Activated T-helper 2 cell treated with anti-CD3 and anti-CD28 coated beads, Interferon-gamma antibody, Interleukin-2, Interleukin-4, amounts not matched to agents 10 μg/mL and 5 μg/mL and 100 μg/mL, durations not matched to agents 14 hours and 24 hours and 36 hours (primary cell): ENCODE data around the gene USH2A. TPM values are rescaled to one million over a fixed set of nuclear protein-coding genes. Genes with fewer than 3 reads are reported as not detected.

ENCODE experiments used
- DNase-seq: peaks from one replicate; pipeline ENCODE4 v3.0.0; 2021; ENCODE audit warnings: low spot score
- H3K27ac Mint-ChIP-seq: one replicate; pipeline ENCODE4 v1.8.0; 2021; ENCODE audit warnings: mixed read lengths
- H3K27me3 Mint-ChIP-seq: one replicate; pipeline ENCODE4 v1.8.0; 2021; ENCODE audit warnings: low read depth, mixed read lengths
- H3K36me3 Mint-ChIP-seq: one replicate; pipeline ENCODE4 v1.8.0; 2021; ENCODE audit warnings: low read depth, mixed read lengths
- H3K4me1 Mint-ChIP-seq: one replicate; pipeline ENCODE4 v1.8.0; 2021; ENCODE audit warnings: low read depth, mixed read lengths
- H3K4me3 Mint-ChIP-seq: one replicate; pipeline ENCODE4 v1.8.0; 2021; ENCODE audit warnings: low read depth, mild to moderate bottlenecking, moderate library complexity, mixed read lengths
- H3K9me3 Mint-ChIP-seq: one replicate; pipeline ENCODE4 v1.8.0; 2021; ENCODE audit warnings: mixed read lengths
- intact Hi-C: fragments of 100-400 bp; cut with micrococcal nuclease; formaldehyde crosslinking; loops from one replicate; pipeline ENCODE4 v1.15.1; 2023
- total RNA-seq: library from RNA; stranded (reverse); gene quantifications from 2 replicates; pipeline ENCODE4 v1.2.3, GENCODE V29; 2022

The USH2A gene
- total RNA-seq, 1 donor from 2014 or later: not detected

DNA sequence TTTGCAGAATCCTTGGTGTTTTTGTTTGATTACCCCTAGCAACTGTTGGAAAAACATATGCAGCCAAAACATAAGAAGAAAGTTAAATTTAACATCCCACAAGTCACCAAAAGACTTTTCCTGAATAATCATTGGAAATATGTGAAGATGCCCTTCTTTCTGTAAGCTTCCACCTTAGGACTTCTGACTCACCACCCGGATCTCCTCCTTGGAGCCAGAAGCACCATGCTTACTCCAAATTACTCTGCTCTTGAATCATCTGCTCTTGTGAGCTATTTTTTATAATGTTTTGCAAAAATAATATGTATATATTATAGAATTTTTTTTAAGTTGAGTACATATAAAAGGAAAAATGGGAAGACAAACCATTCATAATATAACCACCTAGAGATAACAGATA, 464.4 kb downstream of the USH2A start:
- no peak overlapping the region for H3K27ac Mint-ChIP-seq
- H3K36me3 Mint-ChIP-seq: no peaks in the 10 kb centered on the region
- H3K4me3 Mint-ChIP-seq: no peak overlapping the region

GRCh38 chr1:215957663-215958062, 465.6 kb downstream of the USH2A start:
- no peak overlapping the region for H3K4me3 Mint-ChIP-seq
- peaks cover 3% of the 10 kb centered on the region for H3K9me3 Mint-ChIP-seq
- intact Hi-C loops: no loop called here
- no peaks in the 10 kb centered on the region for H3K36me3 Mint-ChIP-seq
- DNase-seq: no peak
- H3K27me3 Mint-ChIP-seq: no peaks in the 10 kb centered on the region
- no peak overlapping the region for H3K27ac Mint-ChIP-seq
- no peaks in the 10 kb centered on the region for H3K4me1 Mint-ChIP-seq

More for the DNA sequence above, 464.4 kb downstream of the USH2A start:
- H3K4me1 Mint-ChIP-seq: no peaks in the 10 kb centered on the region
- H3K9me3 Mint-ChIP-seq: peaks cover 8% of the 10 kb centered on the region
- intact Hi-C loops: no loop called here
- no peak for DNase-seq
- H3K27me3 Mint-ChIP-seq: no peaks in the 10 kb centered on the region

DNA sequence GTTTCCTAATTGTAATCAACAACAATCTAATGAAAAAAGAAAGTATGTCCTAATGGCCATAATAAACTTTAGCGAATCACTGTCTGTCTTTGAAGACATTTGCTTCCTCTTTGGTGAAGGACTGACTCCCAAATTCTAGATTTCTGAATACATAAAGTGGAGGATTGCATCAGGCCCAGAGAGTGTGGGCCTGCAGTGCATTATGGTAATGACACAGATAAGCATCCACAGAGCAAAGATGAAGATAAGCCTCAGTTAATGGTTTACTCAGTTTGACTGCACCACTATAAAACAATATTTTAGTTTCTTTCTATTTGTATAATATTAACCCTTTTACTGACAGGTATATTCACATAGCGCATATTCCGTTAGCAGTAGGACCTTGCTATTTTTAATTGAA, 490.7 kb downstream of the USH2A start:
- Mint-ChIP-seq H3K4me3 (no peak overlapping the region), H3K27me3 (no peaks in the 10 kb centered on the region), H3K27ac (no peak overlapping the region), H3K4me1 (no peaks in the 10 kb centered on the region), H3K36me3 (no peaks in the 10 kb centered on the region), H3K9me3 (no peaks in the 10 kb centered on the region)
- no peak for DNase-seq
- intact Hi-C loops: no loop called here

- intact Hi-C loops: no loop called here
- Mint-ChIP-seq H3K27ac (no peak overlapping the region), H3K27me3 (no peaks in the 10 kb centered on the region), H3K4me3 (no peak overlapping the region), H3K36me3 (no peaks in the 10 kb centered on the region), H3K4me1 (no peaks in the 10 kb centered on the region), H3K9me3 (no peaks in the 10 kb centered on the region)
- DNase-seq: no peak
These were observed 496.6 kb downstream of the USH2A start for GRCh38 chr1:215926670-215927069.

DNA sequence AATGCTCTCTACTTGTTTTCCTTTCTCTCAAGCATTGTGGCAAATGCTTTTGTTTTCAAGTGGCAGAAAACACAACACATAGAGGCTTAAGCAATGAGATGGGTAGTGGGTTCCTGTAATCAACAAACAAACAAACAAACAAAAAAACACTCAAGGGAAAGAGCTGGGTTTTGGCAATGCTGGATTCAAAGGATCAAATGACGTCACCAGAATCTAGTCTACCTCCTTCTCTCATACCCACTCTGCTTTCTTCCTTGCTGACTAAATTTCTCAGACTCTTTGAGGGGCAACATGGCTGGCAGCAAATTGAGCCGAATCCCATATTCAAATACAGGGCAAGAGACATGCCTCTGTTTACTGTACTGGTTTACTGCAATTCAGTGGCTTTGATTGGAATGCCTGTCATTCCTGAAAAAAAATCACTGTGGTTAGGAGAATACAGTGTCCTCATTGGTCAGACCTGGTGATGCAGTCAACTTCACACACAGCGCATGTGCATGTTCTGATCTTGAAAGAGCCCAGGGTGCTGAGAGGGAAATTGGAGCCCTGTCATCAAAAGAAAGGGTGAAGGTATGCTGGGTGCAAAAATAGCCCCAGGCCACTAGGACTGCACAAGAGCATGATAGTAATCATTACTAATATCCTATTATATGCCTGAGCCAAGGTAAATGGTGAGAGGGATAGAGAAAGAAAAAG, 500.0 kb downstream of the USH2A start:
- H3K36me3 Mint-ChIP-seq: no peaks in the 10 kb centered on the region
- no peak overlapping the region for H3K27ac Mint-ChIP-seq
- intact Hi-C loops: no loop called here
- no peaks in the 10 kb centered on the region for H3K27me3 Mint-ChIP-seq
- H3K9me3 Mint-ChIP-seq: no peaks in the 10 kb centered on the region
- H3K4me3 Mint-ChIP-seq: no peak overlapping the region
- H3K4me1 Mint-ChIP-seq: no peaks in the 10 kb centered on the region
- DNase-seq: no peak

DNA sequence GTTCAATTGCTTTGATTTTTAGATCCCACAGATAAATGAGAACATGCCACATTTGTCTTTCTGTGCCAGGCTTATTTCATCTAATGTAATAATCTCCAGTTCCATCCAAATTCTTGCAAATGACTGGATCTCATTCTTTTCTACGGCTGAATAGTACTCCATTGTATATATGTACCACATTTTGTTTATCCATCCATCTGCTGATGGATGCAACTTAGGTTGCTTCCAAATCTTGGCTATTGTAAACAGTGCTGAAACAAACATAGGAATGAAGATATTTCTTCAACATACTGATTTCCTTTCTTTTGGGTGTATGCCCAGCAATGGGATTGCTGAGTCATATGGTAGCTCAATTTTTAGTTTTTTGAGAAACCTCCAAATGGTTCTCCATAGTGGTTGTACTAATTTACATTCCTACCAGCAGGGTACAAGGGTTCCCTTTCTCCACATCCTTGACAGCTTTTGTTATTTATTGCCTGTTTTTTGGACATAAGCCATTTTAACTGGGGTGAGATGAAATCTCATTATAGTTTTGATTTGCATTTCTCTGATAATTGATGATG, 511.8 kb downstream of the USH2A start:
- no peaks in the 10 kb centered on the region for H3K27me3 Mint-ChIP-seq
- no peaks in the 10 kb centered on the region for H3K36me3 Mint-ChIP-seq
- intact Hi-C loops: no loop called here
- DNase-seq: no peak
- peaks cover 16% of the 10 kb centered on the region for H3K9me3 Mint-ChIP-seq
- no peak overlapping the region for H3K27ac Mint-ChIP-seq
- no peak overlapping the region for H3K4me3 Mint-ChIP-seq
- no peaks in the 10 kb centered on the region for H3K4me1 Mint-ChIP-seq

GRCh38 chr1:215905493-215906115, 517.6 kb downstream of the USH2A start:
- H3K4me1 Mint-ChIP-seq: no peaks in the 10 kb centered on the region
- no peaks in the 10 kb centered on the region for H3K27me3 Mint-ChIP-seq
- intact Hi-C loops: no loop called here
- no peaks in the 10 kb centered on the region for H3K9me3 Mint-ChIP-seq
- H3K27ac Mint-ChIP-seq: no peak overlapping the region
- H3K36me3 Mint-ChIP-seq: no peaks in the 10 kb centered on the region
- DNase-seq: no peak
- H3K4me3 Mint-ChIP-seq: no peak overlapping the region

DNA sequence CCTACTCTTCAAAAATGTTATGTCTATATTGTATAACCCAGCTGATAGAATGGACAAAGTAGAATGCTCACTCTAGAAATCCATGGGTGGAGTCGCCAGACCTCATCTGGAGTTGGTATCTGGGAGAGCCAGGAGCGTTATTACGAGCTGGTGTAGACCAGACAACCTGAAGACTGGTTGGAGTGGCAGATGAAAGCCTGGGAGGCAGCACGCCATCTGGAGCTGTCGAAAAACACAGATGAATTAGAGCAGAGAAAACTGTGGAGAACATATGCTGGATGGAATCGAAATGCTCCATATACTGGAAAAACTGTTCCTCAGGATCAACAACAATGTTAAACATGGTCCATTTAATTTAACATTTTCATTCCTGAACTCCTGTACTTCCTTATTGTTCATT, 522.6 kb downstream of the USH2A start:
- no peaks in the 10 kb centered on the region for H3K36me3 Mint-ChIP-seq
- peaks cover 3% of the 10 kb centered on the region for H3K9me3 Mint-ChIP-seq
- intact Hi-C loops: no loop called here
- DNase-seq: no peak
- no peak overlapping the region for H3K4me3 Mint-ChIP-seq
- H3K4me1 Mint-ChIP-seq: no peaks in the 10 kb centered on the region
- no peak overlapping the region for H3K27ac Mint-ChIP-seq
- no peaks in the 10 kb centered on the region for H3K27me3 Mint-ChIP-seq

DNA sequence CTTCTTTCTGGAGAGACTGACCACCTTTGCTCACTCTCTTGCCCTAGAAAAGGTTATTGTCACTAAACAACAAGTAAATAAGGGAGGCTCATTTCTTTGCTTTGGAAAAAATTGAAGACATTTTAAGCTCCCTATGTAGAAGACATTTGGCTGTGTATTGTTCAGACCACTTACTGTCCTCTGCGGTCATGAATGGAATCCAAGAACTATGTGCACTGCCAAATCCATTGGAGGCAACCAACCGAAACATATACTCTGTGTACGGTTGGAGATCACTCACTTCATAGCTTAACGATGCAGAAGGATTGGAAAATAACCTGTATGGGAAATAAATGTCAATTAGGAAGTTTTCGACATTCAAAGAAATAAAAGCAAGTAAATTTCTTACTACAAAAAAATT, 523.3 kb downstream of the USH2A start:
- no peak overlapping the region for H3K27ac Mint-ChIP-seq
- no peaks in the 10 kb centered on the region for H3K27me3 Mint-ChIP-seq
- H3K36me3 Mint-ChIP-seq: no peaks in the 10 kb centered on the region
- DNase-seq: no peak
- intact Hi-C loops: no loop called here
- H3K4me1 Mint-ChIP-seq: no peaks in the 10 kb centered on the region
- H3K9me3 Mint-ChIP-seq: peaks cover 3% of the 10 kb centered on the region
- no peak overlapping the region for H3K4me3 Mint-ChIP-seq

- no peak for DNase-seq
- Mint-ChIP-seq H3K9me3 (peaks cover 3% of the 10 kb centered on the region), H3K27me3 (no peaks in the 10 kb centered on the region), H3K36me3 (no peaks in the 10 kb centered on the region), H3K4me1 (no peaks in the 10 kb centered on the region), H3K27ac (no peak overlapping the region), H3K4me3 (no peak overlapping the region)
- intact Hi-C loops: no loop called here
These were observed 527.4 kb downstream of the USH2A start for GRCh38 chr1:215895893-215896292.

GRCh38 chr1:215895276-215895675, 528.0 kb downstream of the USH2A start:
- no peaks in the 10 kb centered on the region for H3K36me3 Mint-ChIP-seq
- no peaks in the 10 kb centered on the region for H3K27me3 Mint-ChIP-seq
- intact Hi-C loops: no loop called here
- no peak overlapping the region for H3K27ac Mint-ChIP-seq
- H3K4me1 Mint-ChIP-seq: no peaks in the 10 kb centered on the region
- H3K9me3 Mint-ChIP-seq: peaks cover 3% of the 10 kb centered on the region
- H3K4me3 Mint-ChIP-seq: no peak overlapping the region
- no peak for DNase-seq

- Mint-ChIP-seq H3K9me3 (peaks cover 3% of the 10 kb centered on the region), H3K36me3 (no peaks in the 10 kb centered on the region), H3K27me3 (no peaks in the 10 kb centered on the region), H3K27ac (no peak overlapping the region), H3K4me3 (no peak overlapping the region), H3K4me1 (no peaks in the 10 kb centered on the region)
- no peak for DNase-seq
- intact Hi-C loops: no loop called here
These were observed 528.6 kb downstream of the USH2A start for GRCh38 chr1:215894617-215895016.

- H3K36me3 Mint-ChIP-seq: no peaks in the 10 kb centered on the region
- intact Hi-C loops: no loop called here
These were observed 531.8 kb downstream of the USH2A start for GRCh38 chr1:215891266-215892057.

More at GRCh38 chr1:215891266-215892057, 531.8 kb downstream of the USH2A start:
- H3K9me3 Mint-ChIP-seq: peaks cover 3% of the 10 kb centered on the region
- H3K27me3 Mint-ChIP-seq: no peaks in the 10 kb centered on the region
- H3K27ac Mint-ChIP-seq: no peak overlapping the region
- no peak for DNase-seq
- H3K4me3 Mint-ChIP-seq: no peak overlapping the region
- no peaks in the 10 kb centered on the region for H3K4me1 Mint-ChIP-seq
